Measurements from ENCODE around the gene BLM.

DNA sequence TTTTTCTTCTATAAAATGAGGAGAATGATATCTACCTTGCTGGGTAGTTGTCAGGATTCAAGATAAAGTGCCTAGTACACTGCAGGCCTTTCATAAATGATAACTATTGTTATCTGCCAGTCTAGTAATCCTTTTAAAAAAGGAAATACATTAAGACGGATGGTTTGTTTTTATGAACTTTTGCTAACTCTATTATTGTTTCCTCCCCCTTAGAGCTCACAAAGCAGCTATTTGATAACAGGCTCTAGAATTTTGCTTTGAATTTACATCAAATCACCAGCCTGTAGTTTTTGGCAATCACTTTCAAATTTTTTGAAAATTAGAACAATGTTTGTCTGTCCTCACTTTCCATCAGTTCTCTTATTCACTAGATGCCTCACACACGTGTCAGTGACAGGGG, 39.8 kb downstream of the BLM start:
- TF ChIP-seq, protein P1, sequence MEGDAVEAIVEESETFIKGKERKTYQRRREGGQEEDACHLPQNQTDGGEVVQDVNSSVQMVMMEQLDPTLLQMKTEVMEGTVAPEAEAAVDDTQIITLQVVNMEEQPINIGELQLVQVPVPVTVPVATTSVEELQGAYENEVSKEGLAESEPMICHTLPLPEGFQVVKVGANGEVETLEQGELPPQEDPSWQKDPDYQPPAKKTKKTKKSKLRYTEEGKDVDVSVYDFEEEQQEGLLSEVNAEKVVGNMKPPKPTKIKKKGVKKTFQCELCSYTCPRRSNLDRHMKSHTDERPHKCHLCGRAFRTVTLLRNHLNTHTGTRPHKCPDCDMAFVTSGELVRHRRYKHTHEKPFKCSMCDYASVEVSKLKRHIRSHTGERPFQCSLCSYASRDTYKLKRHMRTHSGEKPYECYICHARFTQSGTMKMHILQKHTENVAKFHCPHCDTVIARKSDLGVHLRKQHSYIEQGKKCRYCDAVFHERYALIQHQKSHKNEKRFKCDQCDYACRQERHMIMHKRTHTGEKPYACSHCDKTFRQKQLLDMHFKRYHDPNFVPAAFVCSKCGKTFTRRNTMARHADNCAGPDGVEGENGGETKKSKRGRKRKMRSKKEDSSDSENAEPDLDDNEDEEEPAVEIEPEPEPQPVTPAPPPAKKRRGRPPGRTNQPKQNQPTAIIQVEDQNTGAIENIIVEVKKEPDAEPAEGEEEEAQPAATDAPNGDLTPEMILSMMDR (IDR thresholded peaks at IDR 0.05), result no peak
- no peak for TF ChIP-seq EZH2 (IDR thresholded peaks at IDR 0.05)
- no peak for TF ChIP-seq EZH2phosphoT487 (IDR thresholded peaks at IDR 0.05)

Data from neural progenitor cell (in vitro differentiated cells).